PC-9 (cell line): ENCODE results near the gene GPSM1.

Experiments used
- EZH2 ChIP-seq: fragments of 200-600 bp; sonication (generic); IDR thresholded peaks from 2 replicates; pipeline ENCODE4 v1.8.0; 2017; ENCODE audit warnings: antibody characterized with exemption, low read depth
- TF ChIP-seq, protein P1 (sequence below): fragments of 200-600 bp; sonication (generic); conservative IDR thresholded peaks from 2 replicates; pipeline ENCODE4 v1.6.1; 2017; ENCODE audit warnings: mixed run types, antibody characterized with exemption, mild to moderate bottlenecking, moderate library complexity

DNA sequence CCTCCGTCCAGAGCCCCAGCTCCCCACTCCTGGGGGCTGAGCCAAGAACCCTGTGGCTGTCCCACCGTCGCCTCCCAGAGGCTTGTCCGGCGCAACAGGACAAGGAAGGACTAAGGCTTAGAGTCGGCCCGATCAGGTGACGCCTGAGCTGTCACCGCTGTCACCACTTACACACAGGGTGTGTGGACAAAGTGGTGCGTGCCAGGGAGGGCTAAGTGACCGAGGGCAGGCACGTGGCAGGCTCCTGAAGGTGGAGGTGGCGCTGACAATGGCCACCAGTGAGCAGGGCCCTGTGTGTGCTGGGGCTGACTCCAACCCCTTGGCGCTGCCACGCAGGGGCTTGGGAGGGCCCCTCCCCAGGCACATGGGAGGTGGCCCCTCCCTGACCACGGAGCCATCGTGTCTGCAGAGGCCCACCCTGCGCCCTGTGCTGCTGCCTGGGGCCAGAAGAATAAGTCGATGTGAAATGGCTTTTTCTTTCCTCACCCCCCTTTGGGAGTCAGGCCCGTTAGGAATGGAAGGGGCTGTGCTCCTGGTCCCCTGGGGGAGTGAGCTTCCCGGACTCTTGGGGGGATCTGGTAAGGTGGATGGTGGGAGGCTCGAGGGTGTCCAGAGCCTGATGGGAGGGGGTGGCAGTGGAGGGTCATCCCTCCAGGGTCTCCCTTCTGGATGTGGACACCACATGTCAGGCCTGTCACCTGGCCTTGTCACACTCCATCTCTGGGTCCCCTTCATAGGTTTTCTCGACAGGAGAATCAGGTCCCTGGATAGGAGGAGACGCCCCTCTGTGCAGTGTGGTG is 2.6 kb upstream of the GPSM1 start:
- TF ChIP-seq, protein P1, sequence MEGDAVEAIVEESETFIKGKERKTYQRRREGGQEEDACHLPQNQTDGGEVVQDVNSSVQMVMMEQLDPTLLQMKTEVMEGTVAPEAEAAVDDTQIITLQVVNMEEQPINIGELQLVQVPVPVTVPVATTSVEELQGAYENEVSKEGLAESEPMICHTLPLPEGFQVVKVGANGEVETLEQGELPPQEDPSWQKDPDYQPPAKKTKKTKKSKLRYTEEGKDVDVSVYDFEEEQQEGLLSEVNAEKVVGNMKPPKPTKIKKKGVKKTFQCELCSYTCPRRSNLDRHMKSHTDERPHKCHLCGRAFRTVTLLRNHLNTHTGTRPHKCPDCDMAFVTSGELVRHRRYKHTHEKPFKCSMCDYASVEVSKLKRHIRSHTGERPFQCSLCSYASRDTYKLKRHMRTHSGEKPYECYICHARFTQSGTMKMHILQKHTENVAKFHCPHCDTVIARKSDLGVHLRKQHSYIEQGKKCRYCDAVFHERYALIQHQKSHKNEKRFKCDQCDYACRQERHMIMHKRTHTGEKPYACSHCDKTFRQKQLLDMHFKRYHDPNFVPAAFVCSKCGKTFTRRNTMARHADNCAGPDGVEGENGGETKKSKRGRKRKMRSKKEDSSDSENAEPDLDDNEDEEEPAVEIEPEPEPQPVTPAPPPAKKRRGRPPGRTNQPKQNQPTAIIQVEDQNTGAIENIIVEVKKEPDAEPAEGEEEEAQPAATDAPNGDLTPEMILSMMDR: no peak
- TF ChIP-seq EZH2: no peak
